Esophagus muscularis mucosa (tissue), 4 donors: Measurements from ENCODE around the gene AUTS2.

ENCODE experiments used
- CTCF ChIP-seq, 3 experiments: fragments of 200-600 bp in 2 of 3; fragments of 450-650 bp in 1 of 3; sonication (generic) in 2 of 3; IDR thresholded peaks; one replicate each; pipeline ENCODE4 v1.5.1; 2017 to 2019; ENCODE audit warnings: antibody characterized with exemption in 3 of 3, mild to moderate bottlenecking in 2 of 3, moderate library complexity in 1 of 3
- EP300 ChIP-seq: sonication (generic); formaldehyde crosslinking; IDR thresholded peaks from one replicate; pipeline ENCODE4 v1.6.1; 2017; ENCODE audit warnings: antibody characterized with exemption
- POLR2A ChIP-seq: fragments of 450-650 bp; IDR thresholded peaks from one replicate; pipeline ENCODE4 v1.6.1; 2017; ENCODE audit warnings: antibody characterized with exemption, moderate library complexity, mild to moderate bottlenecking, low read depth
- POLR2AphosphoS5 ChIP-seq, 2 donors: sonication (generic); formaldehyde crosslinking; IDR thresholded peaks; one replicate each; pipeline ENCODE4 v1.6.1; 2017; ENCODE audit warnings: antibody characterized with exemption in 2 of 2

GRCh38 chr7:70182521-70182920 is 584.2 kb downstream of the AUTS2 start:
- TF ChIP-seq CTCF (IDR thresholded peaks at IDR 0.05) (no peak), POLR2A (no peak), EP300 (no peak), POLR2AphosphoS5 (IDR thresholded peaks at IDR 0.05) (no peak)
